Calu3 (cell line): ENCODE results near the gene DHX58. TPM values are rescaled to one million over a fixed set of nuclear protein-coding genes. Genes with fewer than 3 reads are reported as not detected.

Experiments
- BruUV-seq: library from RNA; stranded (reverse); fragments of 400-500 nt; replicated peaks from 2 replicates; lab custom pipeline; 2021; lab: Mats Ljungman, UMichigan
- CTCF ChIA-PET: fragments of 300-600 bp; sonication (Branson Sonifier 250); formaldehyde crosslinking; loops from one replicate; lab custom pipeline; 2022; ENCODE audit warnings: antibody characterized with exemption; lab: Charles Lee
- DNase-seq: peaks from one replicate; pipeline ENCODE4 v3.0.0; 2022
- H3K27ac Mint-ChIP-seq: one replicate; pipeline ENCODE4 v1.8.0; 2022; ENCODE audit warnings: mixed read lengths; ENCODE audit not compliant: unreplicated experiment
- H3K27me3 Mint-ChIP-seq: one replicate; pipeline ENCODE4 v1.8.0; 2022; ENCODE audit warnings: mixed read lengths; ENCODE audit not compliant: unreplicated experiment
- H3K36me3 Mint-ChIP-seq: one replicate; pipeline ENCODE4 v1.8.0; 2022; ENCODE audit warnings: mild to moderate bottlenecking, moderate library complexity, mixed read lengths; ENCODE audit not compliant: insufficient read depth, unreplicated experiment
- H3K4me1 Mint-ChIP-seq: one replicate; pipeline ENCODE4 v1.8.0; 2022; ENCODE audit warnings: mild to moderate bottlenecking, low read depth, mixed read lengths; ENCODE audit not compliant: unreplicated experiment
- H3K4me3 Mint-ChIP-seq: one replicate; pipeline ENCODE4 v1.8.0; 2022; ENCODE audit warnings: mild to moderate bottlenecking, low read depth, moderate library complexity, mixed read lengths; ENCODE audit not compliant: unreplicated experiment
- H3K9me3 Mint-ChIP-seq: one replicate; pipeline ENCODE4 v1.8.0; 2022; ENCODE audit warnings: low read depth, mixed read lengths; ENCODE audit not compliant: unreplicated experiment
- intact Hi-C: fragments of 100-400 bp; cut with micrococcal nuclease; formaldehyde crosslinking; loops from one replicate; pipeline ENCODE4 v1.10.0; 2022; ENCODE audit not compliant: unreplicated experiment
- total RNA-seq: library from RNA; stranded (reverse); gene quantifications from 2 replicates; pipeline ENCODE4 v1.2.3, GENCODE V29; 2022
- TF ChIP-seq, protein P1 (sequence below): fragments of 200-600 bp; IDR thresholded peaks from one replicate; pipeline ENCODE4 v1.8.0; 2022; ENCODE audit warnings: antibody characterized with exemption; ENCODE audit not compliant: unreplicated experiment

Gene DHX58
- total RNA-seq, 1 experiment from 2014 or later = 45.6 TPM

DNA sequence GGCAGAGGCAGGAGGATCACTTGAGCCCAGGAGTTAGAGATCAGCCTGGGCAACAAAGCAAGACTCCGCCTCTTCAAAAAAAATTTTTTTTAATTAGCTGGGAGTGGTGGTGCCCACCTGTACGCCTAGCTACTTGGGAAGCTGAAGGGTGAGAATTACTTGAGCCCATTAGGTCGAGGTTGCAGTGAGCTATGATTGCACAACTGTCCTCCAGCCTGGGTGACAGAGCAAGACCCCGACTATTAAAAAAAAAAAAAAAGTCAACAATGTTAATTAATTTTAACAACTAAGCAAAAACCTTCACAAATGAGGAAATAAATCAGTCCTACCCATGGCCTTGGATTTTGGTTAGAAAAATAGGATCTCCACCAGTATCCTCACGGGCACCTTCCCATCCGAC is 5.4 kb downstream of the DHX58 start:
- Mint-ChIP-seq H3K4me1 (peaks cover 5% of the 10 kb centered on the region), H3K36me3 (peaks cover 18% of the 10 kb centered on the region), H3K9me3 (no peaks in the 10 kb centered on the region), H3K4me3 (no peak overlapping the region), H3K27me3 (no peaks in the 10 kb centered on the region), H3K27ac (no peak overlapping the region)
- BruUV-seq = no TSS peak
- DNase-seq = no peak
- TF ChIP-seq, protein P1, sequence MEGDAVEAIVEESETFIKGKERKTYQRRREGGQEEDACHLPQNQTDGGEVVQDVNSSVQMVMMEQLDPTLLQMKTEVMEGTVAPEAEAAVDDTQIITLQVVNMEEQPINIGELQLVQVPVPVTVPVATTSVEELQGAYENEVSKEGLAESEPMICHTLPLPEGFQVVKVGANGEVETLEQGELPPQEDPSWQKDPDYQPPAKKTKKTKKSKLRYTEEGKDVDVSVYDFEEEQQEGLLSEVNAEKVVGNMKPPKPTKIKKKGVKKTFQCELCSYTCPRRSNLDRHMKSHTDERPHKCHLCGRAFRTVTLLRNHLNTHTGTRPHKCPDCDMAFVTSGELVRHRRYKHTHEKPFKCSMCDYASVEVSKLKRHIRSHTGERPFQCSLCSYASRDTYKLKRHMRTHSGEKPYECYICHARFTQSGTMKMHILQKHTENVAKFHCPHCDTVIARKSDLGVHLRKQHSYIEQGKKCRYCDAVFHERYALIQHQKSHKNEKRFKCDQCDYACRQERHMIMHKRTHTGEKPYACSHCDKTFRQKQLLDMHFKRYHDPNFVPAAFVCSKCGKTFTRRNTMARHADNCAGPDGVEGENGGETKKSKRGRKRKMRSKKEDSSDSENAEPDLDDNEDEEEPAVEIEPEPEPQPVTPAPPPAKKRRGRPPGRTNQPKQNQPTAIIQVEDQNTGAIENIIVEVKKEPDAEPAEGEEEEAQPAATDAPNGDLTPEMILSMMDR = no peak
- intact Hi-C loops = no loop called here
- CTCF ChIA-PET = interaction anchor here (0.6 kb wide), 1 partner anchor 152 kb away, joined by 5 read pairs; no protein-coding TSS in a partner anchor

DNA sequence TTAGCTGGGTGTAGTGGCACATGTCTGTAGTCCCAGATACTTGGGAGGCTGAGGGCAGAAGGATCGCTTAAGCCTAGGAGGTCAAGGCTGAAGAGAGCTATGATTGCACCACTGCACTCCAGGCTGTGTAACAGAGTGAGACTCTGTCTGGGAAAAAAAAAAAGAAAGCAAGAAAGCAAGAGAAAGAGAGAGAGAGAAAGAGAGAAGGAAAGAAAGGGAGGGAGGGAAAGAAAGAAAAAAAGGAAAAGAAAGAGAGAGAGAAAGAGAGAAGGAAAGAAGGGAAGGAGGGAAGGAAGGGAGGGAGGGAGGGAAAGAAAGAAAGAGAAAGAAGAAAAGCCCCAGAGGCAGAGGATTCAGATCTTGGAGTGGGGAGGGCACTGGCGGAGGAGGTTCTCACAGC is 6.5 kb downstream of the DHX58 start:
- CTCF ChIA-PET = interaction anchor here (0.7 kb wide), 1 partner anchor 345 kb away, joined by 3 read pairs; no protein-coding TSS in a partner anchor

DNA sequence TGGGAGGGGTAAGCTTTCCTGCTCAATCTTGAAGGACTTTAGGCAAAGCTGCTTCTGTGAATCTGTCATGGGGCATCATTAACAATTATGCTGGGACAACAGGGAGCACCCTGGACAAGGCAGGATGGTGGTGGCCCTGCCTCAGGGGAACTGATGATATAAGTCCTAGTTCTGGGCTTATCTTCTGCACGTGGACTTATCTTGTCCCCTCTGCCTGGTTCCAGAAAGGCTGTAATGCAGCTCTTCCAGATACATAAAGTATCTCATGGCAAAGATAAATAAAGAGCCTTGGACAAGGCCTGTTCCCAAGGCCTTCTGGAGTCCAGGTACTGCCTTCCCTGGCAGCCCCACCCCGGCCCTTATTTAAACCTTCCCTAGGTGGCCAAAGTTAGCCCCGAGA is 8.2 kb downstream of the DHX58 start:
- H3K27ac Mint-ChIP-seq = no peak overlapping the region
- H3K4me1 Mint-ChIP-seq = no peaks in the 10 kb centered on the region
- H3K36me3 Mint-ChIP-seq = no peaks in the 10 kb centered on the region
- no peak for DNase-seq
- no TSS peak for BruUV-seq
- TF ChIP-seq, protein P1 = no peak
- no peak overlapping the region for H3K4me3 Mint-ChIP-seq
- intact Hi-C loops = loop anchor here (5.0 kb wide), 1 partner anchor 142 kb away; no protein-coding TSS in a partner anchor
- no peaks in the 10 kb centered on the region for H3K9me3 Mint-ChIP-seq
- H3K27me3 Mint-ChIP-seq = peaks cover 3% of the 10 kb centered on the region
- CTCF ChIA-PET = interaction anchor here (0.6 to 2.3 kb wide), 2 partner anchors 9 to 60 kb away, joined by 6 to 8 read pairs; partner anchors contain the start of gene DHX58

More for the DNA sequence above, 6.5 kb downstream of the DHX58 start:
- Mint-ChIP-seq H3K9me3 (no peaks in the 10 kb centered on the region), H3K27ac (no peak overlapping the region), H3K27me3 (no peaks in the 10 kb centered on the region), H3K4me1 (no peaks in the 10 kb centered on the region), H3K36me3 (peaks cover 9% of the 10 kb centered on the region), H3K4me3 (no peak overlapping the region)
- BruUV-seq = no TSS peak
- no peak for DNase-seq
- TF ChIP-seq, protein P1 = no peak
- intact Hi-C loops = no loop called here

DNA sequence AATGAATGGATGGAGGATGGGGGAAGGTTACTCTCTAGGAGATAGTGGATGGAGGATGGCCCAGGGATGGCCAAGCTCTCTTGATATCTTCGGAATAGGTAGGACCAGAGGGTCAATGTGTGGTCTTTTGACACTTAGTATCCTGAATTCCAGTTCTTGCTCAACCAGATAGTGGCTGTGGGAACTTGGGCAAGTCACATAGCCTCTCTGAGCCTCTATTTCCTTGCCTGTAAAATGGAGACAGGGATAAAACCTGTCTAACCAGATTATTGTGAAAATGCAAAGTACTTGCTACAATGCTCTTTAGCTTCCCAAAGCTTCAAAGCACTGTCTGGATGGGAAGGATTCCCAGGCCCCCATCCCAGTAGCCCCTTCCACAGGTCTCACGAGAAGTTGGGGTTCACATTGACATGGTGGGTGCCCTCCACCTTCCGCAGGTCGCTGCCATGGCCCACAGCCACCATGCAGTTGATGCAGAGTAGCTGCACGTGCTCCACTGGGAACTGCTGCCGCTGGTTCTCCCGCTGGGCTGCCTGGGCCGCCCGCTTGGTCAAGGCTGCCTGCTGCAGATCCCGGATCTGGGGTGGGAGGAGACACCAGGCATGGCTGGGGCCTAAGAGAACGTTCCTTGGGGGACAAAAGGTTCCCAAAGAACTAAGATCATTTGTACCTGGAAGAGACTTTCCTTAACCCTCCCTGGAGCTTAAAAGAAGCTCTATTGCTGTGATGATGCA is 9.1 kb downstream of the DHX58 start:
- CTCF ChIA-PET = interaction anchor here (2.3 kb wide), 1 partner anchor 10 kb away, joined by 8 read pairs; the partner anchor contains the start of gene DHX58
- Mint-ChIP-seq H3K4me1 (no peaks in the 10 kb centered on the region), H3K9me3 (no peaks in the 10 kb centered on the region), H3K4me3 (no peak overlapping the region), H3K36me3 (no peaks in the 10 kb centered on the region), H3K27me3 (peaks cover 11% of the 10 kb centered on the region), H3K27ac (no peak overlapping the region)
- intact Hi-C loops = loop anchor here (5.0 kb wide), 1 partner anchor 141 kb away; no protein-coding TSS in a partner anchor
- no TSS peak for BruUV-seq
- no peak for DNase-seq
- TF ChIP-seq, protein P1 = no peak
